ENCODE results near the gene STRN3.

DNA sequence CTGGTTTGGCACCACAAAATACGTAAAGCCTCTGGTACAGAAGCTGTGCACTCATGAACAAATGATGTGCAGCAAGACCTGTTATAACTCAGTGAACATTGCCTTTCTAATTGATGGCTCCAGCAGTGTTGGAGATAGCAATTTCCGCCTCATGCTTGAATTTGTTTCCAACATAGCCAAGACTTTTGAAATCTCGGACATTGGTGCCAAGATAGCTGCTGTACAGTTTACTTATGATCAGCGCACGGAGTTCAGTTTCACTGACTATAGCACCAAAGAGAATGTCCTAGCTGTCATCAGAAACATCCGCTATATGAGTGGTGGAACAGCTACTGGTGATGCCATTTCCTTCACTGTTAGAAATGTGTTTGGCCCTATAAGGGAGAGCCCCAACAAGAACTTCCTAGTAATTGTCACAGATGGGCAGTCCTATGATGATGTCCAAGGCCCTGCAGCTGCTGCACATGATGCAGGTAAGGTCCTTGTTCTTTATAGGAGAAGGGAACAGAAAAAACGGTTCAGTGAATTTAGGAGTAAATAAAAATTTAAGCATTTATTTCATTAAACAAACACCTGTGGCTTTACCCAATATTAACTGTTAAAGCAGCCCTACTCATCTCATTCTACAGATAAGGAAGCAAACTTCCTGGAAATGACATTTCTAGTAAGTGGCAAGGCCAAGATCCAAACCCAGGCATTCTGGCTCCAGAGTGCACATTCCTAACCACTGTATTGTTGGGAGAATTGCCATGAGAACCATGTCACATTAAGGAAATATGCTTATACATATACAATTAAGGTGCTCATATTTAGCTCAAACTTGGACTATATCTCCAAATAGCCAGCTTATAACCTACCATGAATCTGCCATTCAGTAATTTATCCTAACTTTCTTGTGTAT, 140.1 kb downstream of the STRN3 start:
- TF ChIP-seq, protein P1, sequence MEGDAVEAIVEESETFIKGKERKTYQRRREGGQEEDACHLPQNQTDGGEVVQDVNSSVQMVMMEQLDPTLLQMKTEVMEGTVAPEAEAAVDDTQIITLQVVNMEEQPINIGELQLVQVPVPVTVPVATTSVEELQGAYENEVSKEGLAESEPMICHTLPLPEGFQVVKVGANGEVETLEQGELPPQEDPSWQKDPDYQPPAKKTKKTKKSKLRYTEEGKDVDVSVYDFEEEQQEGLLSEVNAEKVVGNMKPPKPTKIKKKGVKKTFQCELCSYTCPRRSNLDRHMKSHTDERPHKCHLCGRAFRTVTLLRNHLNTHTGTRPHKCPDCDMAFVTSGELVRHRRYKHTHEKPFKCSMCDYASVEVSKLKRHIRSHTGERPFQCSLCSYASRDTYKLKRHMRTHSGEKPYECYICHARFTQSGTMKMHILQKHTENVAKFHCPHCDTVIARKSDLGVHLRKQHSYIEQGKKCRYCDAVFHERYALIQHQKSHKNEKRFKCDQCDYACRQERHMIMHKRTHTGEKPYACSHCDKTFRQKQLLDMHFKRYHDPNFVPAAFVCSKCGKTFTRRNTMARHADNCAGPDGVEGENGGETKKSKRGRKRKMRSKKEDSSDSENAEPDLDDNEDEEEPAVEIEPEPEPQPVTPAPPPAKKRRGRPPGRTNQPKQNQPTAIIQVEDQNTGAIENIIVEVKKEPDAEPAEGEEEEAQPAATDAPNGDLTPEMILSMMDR (IDR thresholded peaks at IDR 0.05) = no peak
- TF ChIP-seq POLR2A (IDR thresholded peaks at IDR 0.05) = no peak
- TF ChIP-seq EP300 (IDR thresholded peaks at IDR 0.05) = no peak
